PC-9 (cell line): ENCODE measurements around the gene OR6A2.

Experiments used
- CTCF ChIP-seq: fragments of 200-600 bp; sonication (generic); conservative IDR thresholded peaks from 2 replicates; pipeline ENCODE4 v1.6.1; 2017; ENCODE audit warnings: mixed run types, antibody characterized with exemption, mild to moderate bottlenecking, moderate library complexity
- EZH2 ChIP-seq: fragments of 200-600 bp; sonication (generic); IDR thresholded peaks from 2 replicates; pipeline ENCODE4 v1.8.0; 2017; ENCODE audit warnings: antibody characterized with exemption, low read depth

GRCh38 chr11:6817694-6818093 is 18.2 kb upstream of the OR6A2 start:
- TF ChIP-seq CTCF (no peak), EZH2 (no peak)
